SK-N-MC (cell line): ENCODE measurements around the gene TNNC1.

Experiments used
- EZH2 ChIP-seq: fragments of 200-600 bp; sonication (generic); IDR thresholded peaks from one replicate; pipeline ENCODE4 v1.6.1; 2017; ENCODE audit warnings: antibody characterized with exemption
- FOXP2 ChIP-seq: optimal IDR thresholded peaks from 2 replicates; pipeline ENCODE3; 2011; ENCODE audit warnings: mild to moderate bottlenecking, moderate library complexity; ENCODE audit not compliant: insufficient read depth; ENCODE audit errors: extremely low read length, control extremely low read depth
- POLR2AphosphoS5 ChIP-seq: IDR thresholded peaks from 2 replicates; pipeline ENCODE4 v1.6.1; 2012; ENCODE audit warnings: mild to moderate bottlenecking, low read depth, low read length, borderline replicate concordance

DNA sequence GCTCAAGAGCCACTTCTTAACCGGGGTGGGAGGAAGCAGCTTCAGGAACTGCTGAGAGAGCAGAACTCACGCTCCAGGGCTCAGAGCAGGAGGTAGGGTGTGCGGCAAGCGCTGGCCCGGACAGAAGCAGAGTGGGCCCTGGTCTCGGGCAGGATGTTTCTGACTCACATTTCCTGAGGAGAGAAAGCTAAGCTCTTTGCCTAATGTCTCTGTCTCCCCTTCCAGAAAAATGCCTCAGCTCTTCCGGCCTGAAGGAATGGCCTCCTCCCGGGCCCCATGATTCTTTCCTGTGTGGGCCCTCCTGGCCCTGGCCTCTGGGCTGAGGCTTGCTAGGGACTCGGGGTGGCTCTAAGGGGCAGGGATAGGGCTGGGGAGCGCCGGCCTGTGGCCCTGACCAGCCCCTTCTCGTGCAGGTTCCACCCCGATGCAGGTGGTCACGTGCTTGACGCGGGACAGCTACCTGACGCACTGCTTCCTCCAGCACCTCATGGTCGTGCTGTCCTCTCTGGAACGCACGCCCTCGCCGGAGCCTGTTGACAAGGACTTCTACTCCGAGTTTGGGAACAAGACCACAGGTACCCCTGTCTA is 37.2 kb upstream of the TNNC1 start:
- no peak for TF ChIP-seq EZH2
- TF ChIP-seq POLR2AphosphoS5 = no peak
- no peak for TF ChIP-seq FOXP2
